Heart left ventricle (tissue), 13 donors: ENCODE data around the gene STK36.

Experiments
- POLR2A ChIP-seq, 2 donors: fragments of 450-650 bp; IDR thresholded peaks; one replicate each; pipeline ENCODE4 v1.6.1; 2017; ENCODE audit warnings: antibody characterized with exemption in 2 of 2, mild to moderate bottlenecking in 2 of 2, moderate library complexity in 2 of 2
- TF ChIP-seq, protein P1 (sequence below), 12 donors: fragments of 200-600 bp; sonication (generic) in 4 of 12; IDR thresholded peaks; one replicate each; pipeline versions ENCODE4 v1.5.0 to v1.8.0; 2018 to 2022; ENCODE audit warnings: antibody characterized with exemption in 12 of 12, mild to moderate bottlenecking in 5 of 12
- donor health status: ischemic (EF 13 %, LVEDD 7.1; RV severe dilation, severe dysfunction).
- donor health status: DM: no; HTN: yes; CAD: no.
- donor health status: DM: no; HTN: no; CAD: no.
- donor health status: ischemic (EF 25% LVEDD 6.9; RV normal size, moderate dysfunction).
- donor health status: ischemic (EF 25% LVEDD 5.7; RV mildly dilated, moderate dysfunction).
- donor health status: ischemic (EF 35%, LVEDD 5.7; RV mildly dilated, moderate dysfunction).
- donor health status: nonischemic (EF 11% LVEDD 7.7; RV severe dilation, severe dysfunction).
- donor health status: DM: yes; HTN: yes; CAD: no.
- donor health status: PGD.
- donor health status: ischemic (EF 29% LVEDD 5.4; RV normal size, mild dysfunction).
- donor health status: nonischemic (EF 23%, LVEDD 6.1; RV moderate dilation, normal function).

DNA sequence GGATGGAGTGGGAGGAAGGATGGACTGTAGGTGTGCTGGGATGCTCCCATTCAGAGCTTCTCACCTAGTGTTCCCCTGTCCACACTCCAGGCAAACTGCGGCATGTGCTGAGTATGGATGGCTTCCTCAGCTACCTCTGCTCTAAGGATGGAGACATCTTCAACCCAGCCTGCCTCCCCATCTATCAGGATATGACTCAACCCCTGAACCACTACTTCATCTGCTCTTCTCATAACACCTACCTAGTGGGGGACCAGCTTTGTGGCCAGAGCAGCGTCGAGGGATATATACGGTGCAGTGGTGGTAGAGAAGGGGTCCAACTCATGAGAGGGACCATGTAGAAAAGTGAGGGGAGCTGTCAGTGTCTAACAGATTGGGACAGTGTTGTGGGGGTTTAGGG is 43.9 kb upstream of the STK36 start:
- TF ChIP-seq POLR2A (IDR thresholded peaks at IDR 0.05) = no peak
- TF ChIP-seq, protein P1, sequence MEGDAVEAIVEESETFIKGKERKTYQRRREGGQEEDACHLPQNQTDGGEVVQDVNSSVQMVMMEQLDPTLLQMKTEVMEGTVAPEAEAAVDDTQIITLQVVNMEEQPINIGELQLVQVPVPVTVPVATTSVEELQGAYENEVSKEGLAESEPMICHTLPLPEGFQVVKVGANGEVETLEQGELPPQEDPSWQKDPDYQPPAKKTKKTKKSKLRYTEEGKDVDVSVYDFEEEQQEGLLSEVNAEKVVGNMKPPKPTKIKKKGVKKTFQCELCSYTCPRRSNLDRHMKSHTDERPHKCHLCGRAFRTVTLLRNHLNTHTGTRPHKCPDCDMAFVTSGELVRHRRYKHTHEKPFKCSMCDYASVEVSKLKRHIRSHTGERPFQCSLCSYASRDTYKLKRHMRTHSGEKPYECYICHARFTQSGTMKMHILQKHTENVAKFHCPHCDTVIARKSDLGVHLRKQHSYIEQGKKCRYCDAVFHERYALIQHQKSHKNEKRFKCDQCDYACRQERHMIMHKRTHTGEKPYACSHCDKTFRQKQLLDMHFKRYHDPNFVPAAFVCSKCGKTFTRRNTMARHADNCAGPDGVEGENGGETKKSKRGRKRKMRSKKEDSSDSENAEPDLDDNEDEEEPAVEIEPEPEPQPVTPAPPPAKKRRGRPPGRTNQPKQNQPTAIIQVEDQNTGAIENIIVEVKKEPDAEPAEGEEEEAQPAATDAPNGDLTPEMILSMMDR (IDR thresholded peaks at IDR 0.05) = no peak
